Ovary (tissue), 9 donors: ENCODE results near the gene NAA20. TPM values are rescaled to one million over a fixed set of nuclear protein-coding genes. Genes with fewer than 3 reads are reported as not detected.

Experiments
- DNase-seq, 5 donors: peaks; one replicate each; pipeline ENCODE4 v3.0.0-alpha.2; 2019 to 2020
- H3K27ac ChIP-seq, 2 donors: fragments of 200-600 bp; one replicate each; pipeline versions ENCODE4 v1.5.1 to v1.8.0; 2019 to 2022
- H3K27me3 ChIP-seq: fragments of 200-600 bp; one replicate; pipeline ENCODE4 v1.8.0; 2022
- H3K36me3 ChIP-seq: fragments of 200-600 bp; sonication (generic); one replicate; pipeline ENCODE4 v1.5.1; 2019
- H3K4me1 ChIP-seq: one replicate; pipeline ENCODE4 v1.8.1; 2013; ENCODE audit warnings: mild to moderate bottlenecking, moderate library complexity; ENCODE audit not compliant: insufficient read depth
- H3K4me3 ChIP-seq: fragments of 200-600 bp; sonication (generic); one replicate; pipeline ENCODE4 v1.5.1; 2017
- H3K9me3 ChIP-seq, 2 donors: fragments of 200-600 bp in 1 of 2; sonication (generic) in 1 of 2; one replicate each; pipeline versions ENCODE4 v1.5.1 to v1.8.1; 2013 to 2019; ENCODE audit warnings: mild to moderate bottlenecking in 1 of 2, moderate library complexity in 1 of 2
- CTCF ChIP-seq, 3 donors: fragments of 450-650 bp in 2 of 3; fragments of 200-600 bp in 1 of 3; IDR thresholded peaks; one replicate each; pipeline versions ENCODE4 v1.5.1 to v1.8.0; 2016 to 2022; ENCODE audit warnings: antibody characterized with exemption in 3 of 3, mild to moderate bottlenecking in 1 of 3
- EP300 ChIP-seq: sonication (generic); formaldehyde crosslinking; IDR thresholded peaks from one replicate; pipeline ENCODE4 v1.6.1; 2017; ENCODE audit warnings: antibody characterized with exemption
- POLR2A ChIP-seq: fragments of 450-650 bp; IDR thresholded peaks from one replicate; pipeline ENCODE4 v1.6.1; 2017; ENCODE audit warnings: antibody characterized with exemption, mild to moderate bottlenecking, moderate library complexity
- WGBS, 3 donors: extraction: QIAGEN DNeasy Blood & Tissue Kit in 1 of 3; methylation state at CpG; one replicate each; pipeline versions ENCODE4 v1.1.5 to v1.1.7; 2013 to 2017; 5-methylcytosine and 5-hydroxymethylcytosine counted together
- intact Hi-C, 4 donors: fragments of 100-400 bp; cut with DNase I; formaldehyde crosslinking; loops; one replicate each; pipeline versions ENCODE4 v1.11.0 to v1.15.1; 2022 to 2023
- polyA plus RNA-seq, 2 donors: library from polyadenylated mRNA; stranded (reverse); fragments of 200-250 nt in 1 of 2; fragments of 350-450 nt in 1 of 2; fragmentation: Illumina TruSeq in 1 of 2; extraction: RNeasy Lipid Tissue Mini Kit (QIAGEN cat#74804) in 1 of 2; gene quantifications; one replicate each; pipeline ENCODE4 v1.2.3, GENCODE V29; 2013 to 2014
- total RNA-seq, 7 donors: library from RNA; depleted of rRNA in 2 of 7; stranded (reverse); fragments of >200 nt in 2 of 7; fragmentation: NEBNext Ultra II Directional in 3 of 7; extraction: Animal tissue kit (Norgen Biotek cat#: 25700) in 3 of 7; gene quantifications; one replicate each; pipeline versions ENCODE4 v1.1.0 to v1.2.4, GENCODE V29; 2016 to 2023
- donor health status: DM: no; HTN: no; CAD: no; lungs with moderate emphysema.
- donor health status: DM: no; HTN: no; CAD: no.
- donor health status: Bipolar disorder and iron deficiency.
- donor health status: DM: yes; HTN: yes; CAD: no.
- donor health status: DM: no; HTN: no; CAD: no.
- donor health status: DM: yes; HTN: yes; CAD: no.

NAA20 gene
- total and polyA plus RNA-seq, 9 donors = 19.4 to 67.6 (median 46.1) TPM

- intact Hi-C loops = no loop called here
- H3K9me3 ChIP-seq = no peaks in the 10 kb centered on the region
These were observed 53.9 kb downstream of the NAA20 start for GRCh38 chr20:20070871-20071726.

GRCh38 chr20:20073801-20074371 lies 56.7 kb downstream of the NAA20 start:
- Histone ChIP-seq H3K27me3 (no peaks in the 10 kb centered on the region), H3K4me3 (no peak overlapping the region), H3K9me3 (no peaks in the 10 kb centered on the region), H3K4me1 (no peaks in the 10 kb centered on the region), H3K36me3 (no peaks in the 10 kb centered on the region), H3K27ac (no peak overlapping the region)
- WGBS, 3 donors = 59 to 68% (median 61%) methylated on average over 15 of the region's 15 CpGs
- DNase-seq = no peak
- intact Hi-C loops = no loop called here
- TF ChIP-seq EP300 (no peak), POLR2A (no peak)

More at GRCh38 chr20:20070871-20071726, 53.9 kb downstream of the NAA20 start:
- H3K36me3 ChIP-seq = no peaks in the 10 kb centered on the region
- no peak overlapping the region for H3K27ac ChIP-seq
- WGBS, 3 donors = 40 to 44% (median 41%) methylated on average over 10 of the region's 10 CpGs
- H3K4me1 ChIP-seq = no peaks in the 10 kb centered on the region
- no peak overlapping the region for H3K4me3 ChIP-seq
- TF ChIP-seq EP300 = no peak
- no peak for TF ChIP-seq CTCF (IDR thresholded peaks at IDR 0.05)
- no peak for TF ChIP-seq POLR2A
- no peak for DNase-seq
- H3K27me3 ChIP-seq = no peaks in the 10 kb centered on the region

- 82 to 85% (median 83%) methylated on average over 4 of the region's 4 CpGs for WGBS, 3 donors
- intact Hi-C loops = no loop called here
- H3K4me3 ChIP-seq = no peak overlapping the region
These were observed 57.9 kb downstream of the NAA20 start for GRCh38 chr20:20075032-20075431.

DNA sequence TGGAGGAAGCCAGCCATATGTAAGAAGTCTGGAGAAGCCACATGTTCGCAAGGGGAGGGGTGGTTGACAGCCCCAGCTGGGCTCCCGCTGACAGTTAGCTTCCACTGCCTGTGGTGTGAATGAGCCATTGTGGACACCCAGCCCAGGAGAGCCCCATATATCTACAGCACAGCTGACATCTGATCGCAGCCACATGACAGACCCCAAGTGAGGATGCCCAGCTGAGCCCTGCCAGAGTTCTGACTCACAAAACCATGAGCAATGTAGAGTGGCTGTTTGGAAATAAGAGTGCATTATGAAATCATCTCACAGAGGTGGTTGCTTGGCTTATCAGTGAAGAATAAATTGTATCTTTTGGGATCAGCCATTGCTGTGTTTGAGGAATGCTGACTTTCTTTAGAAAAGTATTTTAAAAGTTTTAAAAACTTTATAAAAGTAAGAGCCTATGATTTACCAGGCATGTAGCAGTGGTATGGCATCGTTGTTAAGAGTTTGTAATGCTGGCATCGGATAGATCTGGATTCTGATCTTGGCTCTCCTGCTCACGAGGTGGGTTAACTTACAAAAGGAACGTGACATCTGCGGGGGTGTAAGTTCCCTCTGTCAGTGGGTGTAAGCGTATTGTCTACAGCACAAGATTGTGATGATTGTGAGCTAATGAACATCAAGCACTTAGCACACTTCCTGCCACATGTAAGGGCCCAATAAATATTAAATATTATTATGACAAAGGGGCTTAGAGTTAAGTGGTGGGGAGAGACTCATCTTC lies 59.3 kb downstream of the NAA20 start:
- WGBS, 3 donors = 82 to 85% (median 84%) methylated on average over 9 of the region's 9 CpGs
- TF ChIP-seq CTCF (IDR thresholded peaks at IDR 0.05) (no peak), POLR2A (no peak), EP300 (no peak)
- Histone ChIP-seq H3K4me1 (no peaks in the 10 kb centered on the region), H3K9me3 (no peaks in the 10 kb centered on the region), H3K4me3 (no peak overlapping the region), H3K27ac (no peak overlapping the region), H3K27me3 (no peaks in the 10 kb centered on the region), H3K36me3 (no peaks in the 10 kb centered on the region)
- intact Hi-C loops = no loop called here
- no peak for DNase-seq

More at GRCh38 chr20:20075032-20075431, 57.9 kb downstream of the NAA20 start:
- Histone ChIP-seq H3K27me3 (no peaks in the 10 kb centered on the region), H3K36me3 (no peaks in the 10 kb centered on the region), H3K9me3 (no peaks in the 10 kb centered on the region), H3K27ac (no peak overlapping the region), H3K4me1 (no peaks in the 10 kb centered on the region)
- no peak for TF ChIP-seq CTCF (IDR thresholded peaks at IDR 0.05)
- no peak for TF ChIP-seq POLR2A
- TF ChIP-seq EP300 = no peak
- DNase-seq = no peak
